HUES64 (cell line): Measurements from ENCODE around the gene B9D1.

ENCODE experiments used
- H3K27ac ChIP-seq: 2 replicates; pipeline ENCODE4 v1.7.0; 2013; ENCODE audit warnings: low read depth, low read length, inconsistent platforms
- H3K27me3 ChIP-seq: 2 replicates; pipeline ENCODE4 v1.6.1; 2013; ENCODE audit warnings: mild to moderate bottlenecking, low read length; ENCODE audit not compliant: insufficient read depth
- H3K36me3 ChIP-seq: 2 replicates; pipeline ENCODE4 v1.6.1; 2013; ENCODE audit warnings: mild to moderate bottlenecking, low read length; ENCODE audit not compliant: insufficient read depth
- H3K4me1 ChIP-seq: 2 replicates; pipeline ENCODE4 v1.6.1; 2013; ENCODE audit warnings: mild to moderate bottlenecking, low read length, moderate library complexity; ENCODE audit not compliant: insufficient read depth
- H3K4me3 ChIP-seq: 2 replicates; pipeline ENCODE4 v1.5.1; 2013; ENCODE audit warnings: mild to moderate bottlenecking, low read length, moderate library complexity
- H3K9ac ChIP-seq: 2 replicates; pipeline ENCODE4 v1.6.1; 2013; ENCODE audit warnings: mild to moderate bottlenecking, low read depth, low read length
- H3K9me3 ChIP-seq: 2 replicates; pipeline ENCODE4 v1.6.1; 2013; ENCODE audit warnings: low read depth, low read length; ENCODE audit not compliant: insufficient read depth
- WGBS: fragments of 150-250, 120-280 bp; methylation state at CpG from one replicate; pipeline ENCODE4 v1.1.7; 2013; ENCODE audit warnings: missing lambda C conversion rate; 5-methylcytosine and 5-hydroxymethylcytosine counted together

The B9D1 gene

GRCh38 chr17:19325542-19325941 lies 37.0 kb downstream of the B9D1 start:
- Histone ChIP-seq H3K9ac (no peak overlapping the region), H3K27me3 (no peaks in the 10 kb centered on the region), H3K27ac (no peak overlapping the region), H3K4me3 (no peak overlapping the region), H3K36me3 (peaks cover 22% of the 10 kb centered on the region), H3K9me3 (peaks cover 14% of the 10 kb centered on the region; the same call in 1 of the 2 replicates), H3K4me1 (no peaks in the 10 kb centered on the region; the same call in 1 of the 2 replicates)

GRCh38 chr17:19322861-19323260 lies 39.7 kb downstream of the B9D1 start:
- no peak overlapping the region for H3K9ac ChIP-seq
- no peaks in the 10 kb centered on the region for H3K27me3 ChIP-seq
- H3K4me1 ChIP-seq, result peaks cover 2% of the 10 kb centered on the region; the same call in 1 of the 2 replicates
- 100% methylated on average over 1 of the region's 1 CpG for WGBS
- no peak overlapping the region for H3K27ac ChIP-seq
- peaks cover 14% of the 10 kb centered on the region; the same call in 1 of the 2 replicates for H3K9me3 ChIP-seq
- H3K4me3 ChIP-seq, result no peak overlapping the region
- peaks cover 18% of the 10 kb centered on the region for H3K36me3 ChIP-seq

- H3K4me1 ChIP-seq, result peaks cover 8% of the 10 kb centered on the region
- 94% methylated on average over 5 of the region's 5 CpGs for WGBS
- no peak overlapping the region for H3K27ac ChIP-seq
- H3K4me3 ChIP-seq, result no peak overlapping the region
- H3K27me3 ChIP-seq, result no peaks in the 10 kb centered on the region
- H3K36me3 ChIP-seq, result peaks cover 18% of the 10 kb centered on the region
- H3K9me3 ChIP-seq, result peaks cover 14% of the 10 kb centered on the region; the same call in 1 of the 2 replicates
- no peak overlapping the region for H3K9ac ChIP-seq
Measured at GRCh38 chr17:19322129-19322505, 40.4 kb downstream of the B9D1 start.

- no peak overlapping the region for H3K9ac ChIP-seq
- H3K9me3 ChIP-seq, result peaks cover 14% of the 10 kb centered on the region; the same call in 1 of the 2 replicates
- H3K4me3 ChIP-seq, result no peak overlapping the region
- WGBS, result 83% methylated on average over 9 of the region's 9 CpGs
- peaks cover 13% of the 10 kb centered on the region for H3K4me1 ChIP-seq
- no peaks in the 10 kb centered on the region for H3K27me3 ChIP-seq
- no peak overlapping the region for H3K27ac ChIP-seq
- H3K36me3 ChIP-seq, result peaks cover 18% of the 10 kb centered on the region
Measured at GRCh38 chr17:19321481-19322128, 40.9 kb downstream of the B9D1 start.

- Histone ChIP-seq H3K9ac (no peak overlapping the region), H3K27me3 (no peaks in the 10 kb centered on the region), H3K9me3 (peaks cover 13% of the 10 kb centered on the region; the same call in 1 of the 2 replicates), H3K4me1 (peaks cover 17% of the 10 kb centered on the region), H3K36me3 (peaks cover 19% of the 10 kb centered on the region), H3K27ac (no peak overlapping the region), H3K4me3 (no peak overlapping the region)
- 94% methylated on average over 5 of the region's 5 CpGs for WGBS
Measured at GRCh38 chr17:19320876-19321275, 41.6 kb downstream of the B9D1 start.

- Histone ChIP-seq H3K9me3 (peaks cover 4% of the 10 kb centered on the region; the same call in 1 of the 2 replicates), H3K4me3 (no peak overlapping the region), H3K36me3 (peaks cover 21% of the 10 kb centered on the region), H3K27ac (no peak overlapping the region), H3K9ac (no peak overlapping the region), H3K4me1 (peaks cover 17% of the 10 kb centered on the region), H3K27me3 (no peaks in the 10 kb centered on the region)
- WGBS, result 95% methylated on average over 12 of the region's 12 CpGs
Measured at GRCh38 chr17:19319771-19320505, 42.6 kb downstream of the B9D1 start.

- peaks cover 19% of the 10 kb centered on the region for H3K36me3 ChIP-seq
- no peak overlapping the region for H3K4me3 ChIP-seq
- no peaks in the 10 kb centered on the region for H3K9me3 ChIP-seq
- H3K9ac ChIP-seq, result no peak overlapping the region
- H3K4me1 ChIP-seq, result peaks cover 17% of the 10 kb centered on the region
- no peak overlapping the region for H3K27ac ChIP-seq
- WGBS, result 92% methylated on average over 6 of the region's 6 CpGs
- no peaks in the 10 kb centered on the region for H3K27me3 ChIP-seq
Measured at GRCh38 chr17:19318611-19319010, 43.9 kb downstream of the B9D1 start.

GRCh38 chr17:19317359-19318095 lies 45.0 kb downstream of the B9D1 start:
- Histone ChIP-seq H3K36me3 (peaks cover 23% of the 10 kb centered on the region), H3K27me3 (no peaks in the 10 kb centered on the region), H3K4me1 (peaks cover 17% of the 10 kb centered on the region), H3K27ac (peak overlapping the region; percentile 65; the same call in 1 of the 2 replicates), H3K9ac (no peak overlapping the region), H3K4me3 (no peak overlapping the region), H3K9me3 (no peaks in the 10 kb centered on the region)
- WGBS, result 38% methylated on average over 19 of the region's 19 CpGs

GRCh38 chr17:19316761-19317358 lies 45.7 kb downstream of the B9D1 start:
- Histone ChIP-seq H3K4me3 (no peak overlapping the region), H3K9me3 (no peaks in the 10 kb centered on the region), H3K9ac (no peak overlapping the region), H3K4me1 (peaks cover 17% of the 10 kb centered on the region), H3K36me3 (peaks cover 30% of the 10 kb centered on the region), H3K27me3 (no peaks in the 10 kb centered on the region), H3K27ac (peak overlapping the region; percentile 61)
- WGBS, result 40% methylated on average over 2 of the region's 3 CpGs

GRCh38 chr17:19315104-19315503 lies 47.4 kb downstream of the B9D1 start:
- no peak overlapping the region for H3K9ac ChIP-seq
- no peak overlapping the region for H3K27ac ChIP-seq
- no peaks in the 10 kb centered on the region for H3K27me3 ChIP-seq
- H3K36me3 ChIP-seq, result peaks cover 42% of the 10 kb centered on the region
- 98% methylated on average over 4 of the region's 4 CpGs for WGBS
- H3K9me3 ChIP-seq, result no peaks in the 10 kb centered on the region
- no peak overlapping the region for H3K4me3 ChIP-seq
- peaks cover 17% of the 10 kb centered on the region for H3K4me1 ChIP-seq
